ENCODE data around the gene ALKBH8.
"Not testable (repeated sequence)": the region's sequence is repeated elsewhere in the genome, so short reads cannot be mapped to it uniquely, and the experiment has no call there.

Gene ALKBH8

DNA sequence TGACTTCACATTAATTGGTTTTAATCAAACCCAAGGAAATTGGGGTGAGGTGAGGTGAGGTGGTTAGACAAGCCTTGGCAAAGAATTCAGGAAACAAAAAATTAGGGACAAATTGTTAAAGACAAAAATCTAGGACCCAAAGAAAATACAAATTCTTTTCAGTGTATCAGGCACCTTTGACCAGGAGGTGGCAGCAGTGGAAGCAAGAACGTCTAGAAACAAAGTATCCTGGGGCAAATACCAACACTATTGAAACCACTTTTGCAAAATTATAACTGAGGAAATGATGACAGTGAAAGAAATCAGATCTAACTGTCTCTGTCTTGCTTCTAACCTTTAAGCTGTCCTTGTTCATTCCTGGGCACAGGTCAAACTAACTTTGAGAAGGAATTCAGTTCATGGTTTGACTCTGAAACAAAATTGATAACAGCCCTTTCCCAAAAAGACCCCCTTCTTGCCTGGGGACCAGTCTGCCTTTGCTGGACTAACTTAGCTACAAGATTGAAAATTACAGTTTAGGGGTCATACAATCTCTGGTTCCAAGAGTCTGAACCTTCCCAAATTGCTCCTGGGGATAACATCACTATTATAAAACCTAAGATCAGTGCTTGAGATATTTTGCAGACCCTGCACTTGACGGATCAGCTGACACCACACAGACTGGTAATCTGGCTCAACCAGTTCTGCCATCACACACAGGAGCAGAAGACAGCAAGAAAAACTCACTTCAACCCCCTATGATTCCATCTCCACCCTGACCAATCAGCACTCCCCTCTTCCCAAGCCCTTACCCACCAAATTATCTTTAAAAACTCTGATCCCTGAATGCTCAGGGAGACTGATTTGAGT is 11.2 kb upstream of the ALKBH8 start:
- peak; percentile 58 for DNase-seq (ENCODE audit: low spot score)

DNA sequence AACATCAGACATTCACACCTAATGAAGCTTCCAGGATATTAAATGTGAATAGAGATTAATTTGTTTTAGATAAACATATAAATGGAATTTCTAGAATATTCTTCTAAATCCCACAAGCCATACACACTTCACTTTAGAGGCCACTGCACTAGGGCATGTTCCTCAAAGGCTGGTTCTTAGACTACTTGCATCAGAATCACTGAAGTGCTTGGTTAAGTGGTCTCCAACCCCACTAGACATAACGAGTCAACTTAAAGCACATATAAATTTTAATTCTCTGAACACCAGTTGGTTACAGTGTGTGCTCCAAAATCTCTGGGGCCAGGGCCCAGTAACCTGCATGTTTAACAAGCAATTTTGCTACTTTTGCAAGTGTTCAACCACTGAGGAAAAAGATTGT is 7.9 kb upstream of the ALKBH8 start:
- no peak for DNase-seq (ENCODE audit: low spot score)

GRCh38 chr11:107570015-107570414 is 4.5 kb upstream of the ALKBH8 start:
- no peak for DNase-seq (ENCODE audit: low spot score)

- DNase-seq (ENCODE audit: low spot score): peak; percentile 60
Measured at GRCh38 chr11:107567739-107568335, 2.3 kb upstream of the ALKBH8 start.

GRCh38 chr11:107566569-107566968 is 1.0 kb upstream of the ALKBH8 start:
- no peak for DNase-seq (ENCODE audit: low spot score)

DNA sequence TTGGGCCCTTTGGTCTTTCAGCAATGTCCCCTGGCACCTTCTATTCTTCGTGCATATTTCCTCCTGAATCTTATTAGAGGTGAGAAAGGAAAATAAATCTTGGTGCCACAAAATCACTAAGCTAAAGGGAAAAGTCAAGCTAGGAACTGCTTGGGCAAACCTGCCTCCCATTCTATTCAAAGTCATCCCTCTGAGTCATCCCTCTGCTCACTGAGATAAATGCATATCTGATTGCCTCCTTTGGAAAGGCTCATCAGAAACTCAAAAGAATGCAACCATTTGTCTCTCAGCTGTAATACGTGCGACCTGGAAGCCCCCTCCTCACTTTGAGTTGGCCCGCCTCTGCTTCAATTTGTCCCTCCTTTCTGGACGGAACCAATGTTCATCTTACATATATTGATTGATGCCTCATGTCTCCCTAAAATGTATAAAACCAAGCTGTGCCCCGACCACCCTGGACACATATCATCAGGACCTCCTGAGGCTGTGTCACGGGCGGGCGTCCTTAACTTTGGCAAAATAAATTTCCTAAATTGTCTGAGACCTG is 493 bp upstream of the ALKBH8 start:
- not testable (repeated sequence) for DNase-seq (ENCODE audit: low spot score)

DNA sequence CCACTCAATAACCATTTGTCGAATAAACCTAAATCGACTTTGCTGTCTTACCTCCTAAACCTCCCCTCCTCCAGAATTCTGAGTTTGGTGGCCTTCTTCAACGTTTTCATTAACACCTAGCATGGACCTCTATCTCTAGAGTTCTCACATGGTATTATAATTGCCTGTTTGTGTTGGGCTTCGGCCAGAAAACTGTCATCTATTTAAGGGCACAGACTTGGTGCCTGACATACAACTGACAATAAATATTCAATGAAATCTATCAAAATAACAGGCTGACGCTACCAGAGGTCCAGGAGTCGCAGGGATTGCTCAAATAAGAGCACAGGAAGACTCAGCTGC is 687 bp downstream of the ALKBH8 start:
- no peak for DNase-seq (ENCODE audit: low spot score)

- no peak for DNase-seq (ENCODE audit: low spot score)
Measured at GRCh38 chr11:107563702-107564101, 1.8 kb downstream of the ALKBH8 start.

DNA sequence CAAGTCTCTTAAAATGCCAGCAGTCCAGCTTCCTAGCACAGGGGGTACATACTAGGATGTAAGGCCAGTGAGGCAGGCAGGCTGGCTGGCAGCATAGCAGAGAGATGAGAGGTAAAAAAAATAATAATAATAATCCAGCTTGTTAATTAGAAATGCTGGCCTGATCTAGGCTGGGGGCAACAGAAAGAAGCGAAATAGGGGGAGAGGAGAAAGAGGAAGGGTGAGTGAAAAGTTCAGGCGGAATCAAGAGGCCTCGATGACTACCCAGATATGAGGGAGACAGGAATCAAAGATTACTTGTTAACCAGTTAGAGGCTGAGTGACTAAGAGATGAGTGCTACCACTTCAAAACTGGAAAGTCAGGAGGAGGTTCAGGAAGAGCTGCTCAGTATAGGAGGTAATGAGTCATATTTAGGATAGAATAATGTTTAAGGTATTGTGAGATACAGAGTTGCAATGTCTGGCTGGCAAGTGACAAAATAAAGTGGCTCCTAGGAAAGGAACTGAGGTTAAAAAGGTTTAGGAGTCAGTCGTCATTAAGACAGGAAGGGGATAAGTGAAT is 2.8 kb downstream of the ALKBH8 start:
- DNase-seq (ENCODE audit: low spot score): no peak

DNA sequence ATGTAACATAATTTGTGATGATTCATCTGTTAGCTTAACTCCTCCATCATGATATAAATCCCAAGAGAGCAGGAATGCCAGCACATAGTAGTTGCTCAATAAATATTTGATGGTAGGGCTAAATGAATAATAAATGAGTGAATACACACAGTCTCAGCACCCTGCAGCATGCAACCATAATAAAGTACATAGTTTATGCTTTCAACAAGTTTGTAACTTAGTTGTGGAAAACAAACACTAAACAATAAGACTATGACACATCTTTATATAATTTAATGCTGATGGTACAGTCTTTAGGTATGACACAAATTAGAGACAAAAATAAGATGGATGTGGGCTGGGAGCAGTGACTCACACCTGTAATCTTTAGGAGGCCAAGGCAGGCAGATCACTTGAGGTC is 3.8 kb downstream of the ALKBH8 start:
- no peak for DNase-seq (ENCODE audit: low spot score)

DNA sequence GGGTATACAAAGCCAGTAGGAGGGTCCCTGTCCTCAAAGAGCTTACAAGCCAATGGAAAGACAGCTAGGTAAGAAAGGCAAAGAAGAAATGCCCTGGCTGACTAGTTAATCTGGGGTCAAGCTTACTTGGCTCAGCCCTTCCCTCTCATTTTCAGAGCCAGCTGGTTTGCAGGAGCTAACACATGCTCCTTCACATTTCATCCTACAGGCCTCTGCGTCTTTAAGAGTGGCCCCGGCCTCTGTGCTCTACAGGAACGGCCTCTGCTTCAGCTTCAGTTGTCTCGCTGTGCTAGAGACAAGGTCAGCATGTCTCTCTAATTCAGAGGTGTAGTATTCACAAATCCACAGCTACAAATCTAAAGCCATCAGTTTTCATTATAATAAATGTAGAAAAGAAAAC is 15.2 kb downstream of the ALKBH8 start:
- no peak for DNase-seq (ENCODE audit: low spot score)

- DNase-seq (ENCODE audit: low spot score): no peak
Measured at GRCh38 chr11:107549954-107550285, 15.6 kb downstream of the ALKBH8 start.

GRCh38 chr11:107549253-107549953 is 16.1 kb downstream of the ALKBH8 start:
- peak; percentile 45 for DNase-seq (ENCODE audit: low spot score)

DNA sequence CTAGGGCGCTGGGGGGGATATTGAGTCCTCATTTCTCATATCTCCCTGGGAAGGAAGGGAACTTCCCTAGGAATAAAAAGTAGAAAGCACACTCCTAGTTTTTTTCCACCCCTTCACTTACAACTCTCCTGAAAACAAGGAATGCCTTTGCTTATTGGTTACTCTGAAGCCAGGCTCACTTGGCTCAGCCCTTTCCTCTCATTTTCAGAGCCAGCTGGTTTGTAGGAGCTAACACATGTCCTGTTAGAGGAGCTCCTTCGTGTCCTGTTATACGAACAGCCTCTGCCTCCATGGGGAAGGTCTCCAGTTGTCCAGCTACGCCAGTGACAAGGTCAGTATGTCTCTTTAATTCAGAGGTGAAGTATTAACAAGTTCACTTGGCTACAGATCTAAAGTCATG is 17.6 kb downstream of the ALKBH8 start:
- no peak for DNase-seq (ENCODE audit: low spot score)

DNA sequence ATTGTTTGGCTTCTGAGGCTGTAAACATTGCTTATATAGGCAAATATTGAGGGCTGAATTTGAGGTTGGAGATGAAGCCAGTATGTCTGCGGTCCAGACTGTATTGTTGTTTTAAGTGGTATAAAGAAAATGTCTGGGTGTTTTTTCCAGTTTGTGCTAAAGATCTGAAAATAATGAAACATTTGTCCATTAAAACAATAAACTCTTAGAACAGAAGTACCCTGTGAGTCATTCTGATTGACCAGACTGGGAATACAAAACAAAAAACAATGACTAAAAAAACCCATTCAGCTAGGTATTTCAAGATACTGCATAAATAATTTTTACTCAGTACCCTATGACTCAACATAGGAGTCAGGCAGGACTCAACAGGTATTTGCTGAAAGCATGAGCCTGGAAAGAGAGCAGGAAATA is 20.4 kb downstream of the ALKBH8 start:
- no peak for DNase-seq (ENCODE audit: low spot score)

DNA sequence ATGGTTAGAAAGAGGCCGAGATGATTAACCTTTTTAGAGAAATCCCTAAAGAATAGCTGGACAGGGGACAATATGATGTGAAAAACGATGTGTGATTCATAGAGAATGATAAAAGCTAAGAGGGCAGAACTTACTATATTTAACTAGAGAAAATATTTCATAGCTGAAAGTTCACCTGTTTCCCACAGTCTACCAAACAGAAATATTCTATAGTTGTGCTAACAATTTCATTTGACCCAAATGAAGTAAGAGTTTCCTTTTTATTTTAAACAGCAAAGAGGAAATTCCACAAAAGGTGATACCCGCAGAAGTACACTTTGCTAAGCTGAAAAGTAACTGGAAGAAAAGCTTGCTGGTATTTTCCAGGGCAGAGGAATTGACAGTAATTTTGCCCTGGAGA is 26.7 kb downstream of the ALKBH8 start:
- no peak for DNase-seq (ENCODE audit: low spot score)

- DNase-seq (ENCODE audit: low spot score): no peak
Measured at GRCh38 chr11:107538239-107538638, 27.3 kb downstream of the ALKBH8 start.

DNA sequence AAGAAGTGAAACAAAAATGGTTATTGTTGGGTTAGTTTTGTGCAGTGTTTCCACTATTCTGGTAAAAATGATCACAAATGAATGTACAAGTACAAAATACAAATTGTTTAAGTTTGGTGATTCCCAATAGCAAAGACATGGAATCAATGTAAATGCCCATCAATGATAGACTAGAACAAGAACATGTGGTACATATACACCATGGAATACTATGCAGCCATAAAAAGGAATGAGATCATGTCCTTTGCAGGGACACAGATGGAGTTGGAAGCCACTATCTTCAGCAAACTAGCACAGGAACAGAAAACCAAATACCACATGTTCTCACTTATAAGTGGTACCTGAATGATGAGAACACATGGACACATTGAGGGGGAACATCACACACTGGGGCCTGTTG is 28.4 kb downstream of the ALKBH8 start:
- DNase-seq (ENCODE audit: low spot score): not testable (repeated sequence)

GRCh38 chr11:107526197-107526596 is 39.3 kb downstream of the ALKBH8 start:
- DNase-seq (ENCODE audit: low spot score): no peak

- no peak for DNase-seq (ENCODE audit: low spot score)
Measured at GRCh38 chr11:107508858-107509244, 56.7 kb downstream of the ALKBH8 start.

GRCh38 chr11:107508201-107508857 is 57.2 kb downstream of the ALKBH8 start:
- DNase-seq (ENCODE audit: low spot score): no peak

DNA sequence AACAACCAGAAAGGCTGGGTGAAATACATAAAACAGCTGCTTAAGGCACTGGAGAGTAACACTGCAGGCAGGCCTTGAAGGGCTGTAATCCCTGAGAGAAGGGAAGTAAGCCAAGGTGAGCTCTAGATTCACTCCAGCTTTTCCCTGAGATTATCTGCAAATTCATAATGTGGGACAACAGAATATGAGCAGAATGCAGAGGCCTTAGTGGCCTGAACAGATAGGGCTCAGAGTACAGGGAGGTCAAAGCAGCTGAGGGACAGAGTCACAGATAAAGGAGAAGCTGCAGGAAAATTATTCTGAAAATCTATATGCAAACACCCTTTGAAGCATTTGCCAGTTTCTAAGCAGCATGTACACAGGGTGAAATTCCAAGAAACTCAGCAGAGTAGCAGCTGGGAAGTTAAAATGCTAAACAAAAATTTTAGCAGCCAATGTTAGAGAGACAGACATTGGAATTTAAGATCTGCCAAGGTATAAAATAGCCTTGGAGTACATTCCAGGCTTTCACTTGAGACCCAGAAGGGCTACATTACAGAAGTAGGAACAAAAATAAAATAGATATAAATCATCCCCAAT is 59.8 kb downstream of the ALKBH8 start:
- no peak for DNase-seq (ENCODE audit: low spot score)
